AG04450 (cell line): ENCODE results near the gene NPAS3. TPM values are rescaled to one million over a fixed set of nuclear protein-coding genes. Genes with fewer than 3 reads are reported as not detected.

Experiments used
- CTCF ChIA-PET: fragments of 300-600, 350-600 bp; formaldehyde crosslinking; extraction: SDS; loops from one replicate; lab custom pipeline; 2022; ENCODE audit warnings: antibody characterized with exemption, inconsistent platforms; lab: Charles Lee
- POLR2A ChIA-PET: fragments of 350-600 bp; formaldehyde crosslinking; extraction: SDS; loops from one replicate; lab custom pipeline; 2021; ENCODE audit warnings: antibody characterized with exemption, inconsistent platforms; lab: Yijun Ruan, JAX
- DNase-seq: peaks from one replicate; pipeline ENCODE4 v3.0.0-alpha.2; 2011; ENCODE audit warnings: low read depth, low spot score
- H3K27ac ChIP-seq: one replicate; pipeline ENCODE4 v1.5.1; 2012; ENCODE audit warnings: low read depth, low read length, control low read depth
- H3K27me3 ChIP-seq: one replicate; pipeline ENCODE4 v1.6.0; 2012; ENCODE audit warnings: low read length; ENCODE audit not compliant: control insufficient read depth, insufficient read depth
- H3K4me3 ChIP-seq: 2 replicates; pipeline ENCODE4 v1.5.1; 2011; ENCODE audit warnings: mild to moderate bottlenecking, low read depth, low read length, control low read depth
- H3K9me3 ChIP-seq: 2 replicates; pipeline ENCODE4 v1.5.1; 2012; ENCODE audit warnings: low read length; ENCODE audit not compliant: control insufficient read depth, insufficient read depth
- CTCF ChIP-seq: IDR thresholded peaks from 2 replicates; pipeline ENCODE4 v1.5.1; 2011; ENCODE audit warnings: low read depth, low read length, control low read depth, inconsistent platforms
- polyA plus RNA-seq: library from polyadenylated mRNA; depleted of rRNA; stranded (reverse); fragments of >200 nt; gene quantifications from 2 replicates; pipeline ENCODE4 v1.2.3, GENCODE V29; 2011

NPAS3 gene
- polyA plus RNA-seq, 1 experiment = not detected

GRCh38 chr14:33755358-33755757 lies 816.7 kb downstream of the NPAS3 start:
- POLR2A ChIA-PET = no interaction called here
- DNase-seq = no peak
- no peak for TF ChIP-seq CTCF
- Histone ChIP-seq H3K27ac (no peak overlapping the region), H3K27me3 (no peaks in the 10 kb centered on the region), H3K9me3 (no peaks in the 10 kb centered on the region), H3K4me3 (no peak overlapping the region)
- CTCF ChIA-PET = no interaction called here

GRCh38 chr14:33756833-33757232 lies 818.2 kb downstream of the NPAS3 start:
- no peak for TF ChIP-seq CTCF
- Histone ChIP-seq H3K27ac (no peak overlapping the region), H3K27me3 (no peaks in the 10 kb centered on the region), H3K9me3 (no peaks in the 10 kb centered on the region), H3K4me3 (no peak overlapping the region)
- ChIA-PET CTCF (no interaction called here), POLR2A (no interaction called here)
- no peak for DNase-seq

- POLR2A ChIA-PET = no interaction called here
- CTCF ChIA-PET = no interaction called here
- no peak overlapping the region for H3K4me3 ChIP-seq
- H3K27me3 ChIP-seq = no peaks in the 10 kb centered on the region
- no peaks in the 10 kb centered on the region for H3K9me3 ChIP-seq
- TF ChIP-seq CTCF = no peak
- H3K27ac ChIP-seq = no peak overlapping the region
- DNase-seq = no peak
These were observed 819.9 kb downstream of the NPAS3 start for GRCh38 chr14:33758547-33758946.

- H3K27ac ChIP-seq = no peak overlapping the region
- ChIA-PET POLR2A (no interaction called here), CTCF (interaction anchor here (1.2 kb wide), 1 partner anchor 31 kb away, joined by 3 read pairs; no protein-coding TSS in a partner anchor)
- no peaks in the 10 kb centered on the region for H3K27me3 ChIP-seq
- no peaks in the 10 kb centered on the region for H3K9me3 ChIP-seq
- no peak for DNase-seq
- no peak overlapping the region for H3K4me3 ChIP-seq
- no peak for TF ChIP-seq CTCF
These were observed 823.6 kb downstream of the NPAS3 start for GRCh38 chr14:33762161-33762851.

GRCh38 chr14:33764876-33765650 lies 826.4 kb downstream of the NPAS3 start:
- Histone ChIP-seq H3K27me3 (no peaks in the 10 kb centered on the region), H3K27ac (no peak overlapping the region), H3K4me3 (no peak overlapping the region), H3K9me3 (no peaks in the 10 kb centered on the region)
- POLR2A ChIA-PET = no interaction called here
- no peak for DNase-seq
- CTCF ChIA-PET = interaction anchor here (2.0 kb wide), 1 partner anchor 28 kb away, joined by 8 read pairs; no protein-coding TSS in a partner anchor
- TF ChIP-seq CTCF = no peak
